NCI-H1092 treated with DMSO at 0.1 percent for 48 hours (cell line): ENCODE data around the gene PRKRIP1.
"Not testable (repeated sequence)": the region's sequence is repeated elsewhere in the genome, so short reads cannot be mapped to it uniquely, and the experiment has no call there.

Experiments
- DNase-seq: peaks from one replicate; lab custom pipeline; 2025; lab: John Stamatoyannopoulos, UW

Gene PRKRIP1

DNA sequence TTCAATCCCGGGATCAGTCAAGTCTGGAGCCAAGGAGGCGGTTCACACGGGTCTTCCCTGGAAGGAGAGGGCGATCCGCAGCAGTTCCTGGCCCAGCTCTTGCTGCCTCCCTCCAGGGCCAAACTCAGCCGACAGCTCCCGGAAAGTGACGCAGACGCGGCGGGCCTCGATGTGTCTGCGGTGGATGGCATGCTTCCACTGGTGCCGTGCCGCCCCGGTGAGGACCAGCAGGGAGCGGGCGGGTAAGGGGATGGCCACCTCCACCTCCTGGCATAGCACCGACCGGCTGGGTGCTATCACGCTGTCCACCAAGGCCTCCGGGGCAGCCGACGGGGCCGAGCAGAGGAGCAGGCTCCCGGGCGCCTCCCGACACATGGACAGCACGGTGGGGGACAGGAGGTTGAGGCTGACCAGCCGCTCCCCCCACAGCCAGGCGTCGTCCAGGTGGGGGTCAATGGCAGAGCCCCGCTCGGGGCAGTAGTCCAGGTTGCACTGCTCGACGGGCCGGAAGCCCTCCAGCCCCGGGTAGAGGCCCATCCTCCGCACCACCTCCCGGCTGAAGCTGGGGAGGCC lies 61.3 kb downstream of the PRKRIP1 start:
- DNase-seq, result no peak

DNA sequence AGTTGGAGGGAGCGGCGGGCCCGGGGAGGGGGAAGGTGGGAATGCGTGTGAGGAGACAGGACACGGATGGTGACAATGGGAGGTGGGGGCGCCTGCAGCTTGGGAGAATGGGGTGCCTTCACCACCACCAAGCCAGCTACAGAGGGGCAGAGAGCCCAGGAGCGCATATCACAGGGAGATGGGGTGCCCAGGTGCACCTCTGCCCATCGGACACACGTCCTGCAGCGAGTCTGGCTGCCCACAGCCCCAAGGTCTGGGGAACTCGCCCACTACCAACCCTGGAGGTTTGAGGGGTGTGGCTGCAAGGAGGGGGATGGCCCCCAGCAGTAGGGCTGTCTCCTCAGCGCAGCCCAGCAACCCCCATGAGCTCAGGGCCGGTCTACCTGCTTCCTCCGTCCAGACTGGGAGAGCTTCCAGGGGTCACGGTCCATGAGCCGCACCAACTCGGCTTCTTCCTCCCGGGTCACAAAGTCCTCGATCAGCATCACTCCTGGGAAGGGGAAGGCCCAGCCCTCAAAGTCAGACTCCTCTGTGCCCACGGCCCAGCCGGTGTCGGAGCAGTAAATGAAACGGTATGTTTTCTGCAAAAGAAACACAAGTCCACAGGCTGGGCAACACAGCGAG lies 63.2 kb downstream of the PRKRIP1 start:
- DNase-seq, result no peak

DNA sequence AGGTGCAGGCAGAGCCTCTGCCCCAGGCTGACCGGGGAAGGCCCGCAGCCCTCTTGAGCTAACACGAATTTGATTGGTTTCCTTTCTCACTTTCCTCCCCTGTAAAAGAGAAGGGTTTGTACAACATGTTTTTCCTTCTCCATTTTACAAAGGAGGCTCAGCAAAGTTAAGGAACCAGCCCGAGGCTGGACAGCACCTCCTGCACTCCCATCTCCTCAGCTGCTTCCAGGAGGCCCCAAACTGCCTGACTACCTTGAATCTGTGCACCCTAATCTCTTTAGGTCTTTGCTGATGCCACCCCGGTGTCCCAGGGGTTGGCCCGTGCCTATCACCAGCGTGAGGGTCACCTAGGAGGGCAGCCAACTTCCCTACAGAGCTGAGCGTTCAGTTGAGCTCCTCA lies 64.3 kb downstream of the PRKRIP1 start:
- DNase-seq, result no peak

DNA sequence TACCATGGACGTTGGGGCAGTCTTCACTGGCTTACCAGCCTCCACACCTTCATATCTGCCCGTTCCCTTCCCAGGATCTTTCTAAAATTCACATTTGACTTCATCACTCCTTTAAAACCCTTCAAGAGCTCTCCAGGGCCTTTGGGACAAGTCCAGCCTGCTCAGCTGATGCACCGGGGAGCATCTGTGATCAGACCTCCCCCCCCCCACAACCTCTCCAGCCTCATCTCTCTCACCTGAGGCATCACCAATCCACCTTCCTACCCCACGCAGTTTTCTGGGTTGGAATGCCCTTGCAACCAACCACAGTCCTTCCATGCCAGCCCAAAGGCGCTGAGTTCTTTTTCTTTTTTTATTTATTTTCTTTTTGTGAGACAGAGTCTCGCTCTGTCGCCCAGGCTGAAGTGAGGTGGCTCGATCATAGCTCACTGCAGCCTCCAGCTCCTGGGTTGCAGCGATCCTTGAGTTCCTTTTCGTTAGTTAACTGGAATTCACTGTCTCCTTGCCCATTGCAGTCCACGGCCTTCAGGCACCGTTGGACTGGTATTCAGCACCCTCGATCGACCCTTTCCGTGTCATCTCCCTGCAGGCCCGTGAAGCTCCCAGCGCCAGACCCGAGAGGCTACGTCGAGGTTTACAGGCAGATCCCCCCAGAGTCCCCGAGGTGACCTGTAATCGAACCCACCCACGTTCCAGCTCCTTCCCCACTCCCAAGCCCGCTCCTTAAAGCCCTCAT lies 67.8 kb downstream of the PRKRIP1 start:
- no peak for DNase-seq

DNA sequence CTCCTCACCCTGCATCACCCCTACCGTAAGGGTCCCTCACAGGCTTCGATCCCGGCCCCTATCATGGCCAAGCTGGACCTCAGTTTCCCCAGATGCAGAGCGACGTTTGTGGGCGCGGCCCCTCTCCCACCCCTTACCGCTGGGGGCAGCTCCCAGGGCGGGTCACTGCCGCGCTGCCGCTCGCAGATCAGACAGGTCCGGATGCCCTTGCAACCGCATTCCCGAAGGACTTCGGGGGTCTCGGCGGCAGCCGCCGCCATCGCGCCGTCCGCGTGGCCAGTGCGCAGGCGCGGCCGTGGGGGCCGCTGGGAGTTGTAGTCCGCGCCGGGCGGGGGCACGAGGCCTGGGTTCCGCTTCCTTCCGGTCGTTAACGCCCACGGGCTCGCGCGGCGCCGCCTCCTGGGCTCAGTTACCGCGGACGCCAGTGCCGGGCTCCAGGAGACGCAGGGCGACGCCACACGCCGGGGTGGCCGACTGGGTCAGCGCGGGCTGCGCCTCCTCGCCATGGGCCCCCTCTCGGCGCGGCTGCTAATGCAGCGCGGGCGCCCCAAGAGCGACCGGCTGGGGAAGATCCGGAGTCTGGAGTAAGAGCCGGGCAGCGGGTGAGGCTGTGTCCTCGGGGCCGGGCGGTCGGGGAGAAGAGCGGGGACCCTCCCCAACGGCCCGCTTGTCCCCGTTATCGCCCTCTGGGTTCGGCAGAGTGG lies 68.6 kb downstream of the PRKRIP1 start, which contains the start of the genes ALKBH4 and LRWD1:
Gene ALKBH4 (minus strand): TSS at position 287 of the 704 bp plus-strand sequence. CDS start 27 bp downstream, at position 260.
Gene LRWD1 (plus strand): TSS at position 408 of the 704 bp plus-strand sequence. CDS start 97 bp downstream, at position 505.
- DNase-seq, result peak; percentile 93

DNA sequence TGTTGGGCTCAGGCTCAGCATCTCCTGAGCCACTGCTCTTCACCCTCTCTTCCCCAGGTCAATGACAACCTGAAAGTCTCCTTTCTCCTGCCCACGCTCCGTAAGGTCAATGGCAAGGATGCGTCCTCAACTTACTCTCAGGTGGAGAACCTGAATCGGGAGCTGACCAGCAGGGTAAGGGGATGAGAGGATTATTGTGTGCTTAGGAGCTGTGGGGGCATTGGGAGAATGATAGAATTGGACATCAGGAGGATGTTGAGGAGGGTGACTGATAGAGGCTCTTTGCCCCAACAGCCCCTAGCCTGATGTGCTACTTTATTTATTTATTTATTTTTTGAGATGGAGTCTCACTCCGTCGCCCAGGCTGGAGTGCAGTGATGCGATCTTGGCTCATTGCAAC lies 69.9 kb downstream of the PRKRIP1 start:
- DNase-seq, result no peak

DNA sequence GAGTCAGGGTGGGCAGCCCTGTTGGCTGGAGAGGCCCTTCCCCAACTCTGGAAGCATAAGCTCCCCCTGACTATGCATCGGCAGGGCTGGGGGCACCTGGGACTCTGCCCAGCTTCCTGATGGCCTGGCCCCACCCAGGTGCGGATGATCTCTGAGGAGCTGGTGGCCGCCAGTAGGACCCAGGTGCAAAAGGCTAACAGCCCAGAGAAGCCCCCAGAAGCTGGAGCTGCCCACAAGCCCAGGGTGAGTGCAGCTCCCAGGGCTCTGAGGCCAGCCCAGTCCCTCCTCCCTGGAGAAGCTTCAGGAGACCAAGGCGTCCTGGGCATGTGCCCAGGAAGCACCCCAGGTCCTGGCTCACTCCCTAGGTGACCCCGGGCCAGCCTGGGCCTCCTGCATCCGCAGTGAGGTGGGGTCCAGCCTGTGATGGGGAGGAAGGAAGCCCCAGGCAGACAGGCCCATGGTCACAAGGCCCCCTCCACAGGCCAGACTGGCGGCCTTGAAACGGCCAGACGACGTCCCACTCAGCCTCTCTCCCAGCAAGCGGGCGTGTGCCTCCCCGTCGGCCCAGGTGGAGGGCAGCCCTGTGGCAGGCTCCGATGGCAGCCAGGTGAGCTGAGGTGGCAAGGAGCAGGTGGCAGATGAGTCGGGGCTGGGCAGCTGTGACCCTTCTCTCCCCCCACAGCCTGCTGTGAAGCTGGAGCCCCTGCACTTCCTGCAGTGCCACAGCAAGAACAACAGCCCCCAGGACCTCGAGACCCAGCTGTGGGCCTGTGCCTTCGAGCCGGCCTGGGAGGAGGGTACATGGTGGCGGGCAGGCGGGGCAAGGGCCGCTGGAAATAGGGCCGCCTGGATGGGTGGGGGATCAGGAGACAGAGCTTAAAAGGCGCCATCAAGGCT lies 71.7 kb downstream of the PRKRIP1 start:
- DNase-seq, result no peak

DNA sequence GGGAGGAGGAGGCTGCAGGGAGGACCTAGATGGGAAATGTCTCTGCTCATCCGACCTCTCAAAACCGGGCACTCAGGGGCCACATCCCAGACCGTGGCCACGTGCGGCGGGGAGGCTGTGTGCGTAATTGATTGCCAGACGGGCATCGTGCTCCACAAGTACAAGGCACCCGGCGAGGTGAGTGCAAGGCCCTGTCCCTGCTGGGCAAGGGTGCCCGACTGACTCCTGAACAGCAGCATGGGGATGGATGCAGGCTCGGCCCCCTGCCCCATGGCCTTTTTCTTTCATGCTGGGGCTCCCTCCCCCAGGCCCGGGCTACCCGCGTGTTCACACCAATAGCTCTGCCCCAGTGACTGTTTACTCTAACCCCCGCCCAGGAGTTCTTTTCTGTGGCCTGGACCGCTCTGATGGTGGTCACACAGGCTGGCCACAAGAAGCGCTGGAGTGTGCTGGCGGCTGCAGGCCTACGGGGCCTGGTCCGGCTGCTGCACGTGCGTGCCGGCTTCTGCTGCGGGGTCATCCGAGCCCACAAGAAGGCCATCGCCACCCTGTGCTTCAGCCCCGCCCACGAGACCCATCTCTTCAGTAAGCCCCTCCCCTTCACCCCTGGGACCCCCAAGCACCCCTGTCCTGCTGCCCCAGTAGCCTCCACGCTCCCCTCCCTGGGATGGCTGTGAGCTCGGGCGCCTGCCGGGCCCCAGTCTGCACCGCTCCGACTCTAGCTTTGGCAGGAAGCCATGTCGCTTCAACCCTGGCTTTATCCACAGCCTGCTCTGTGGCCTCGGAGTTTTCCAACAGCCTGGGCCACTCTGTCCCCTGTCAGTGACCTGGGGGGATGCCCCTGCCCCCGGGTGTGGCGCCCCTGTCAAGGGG lies 72.6 kb downstream of the PRKRIP1 start:
- no peak for DNase-seq

DNA sequence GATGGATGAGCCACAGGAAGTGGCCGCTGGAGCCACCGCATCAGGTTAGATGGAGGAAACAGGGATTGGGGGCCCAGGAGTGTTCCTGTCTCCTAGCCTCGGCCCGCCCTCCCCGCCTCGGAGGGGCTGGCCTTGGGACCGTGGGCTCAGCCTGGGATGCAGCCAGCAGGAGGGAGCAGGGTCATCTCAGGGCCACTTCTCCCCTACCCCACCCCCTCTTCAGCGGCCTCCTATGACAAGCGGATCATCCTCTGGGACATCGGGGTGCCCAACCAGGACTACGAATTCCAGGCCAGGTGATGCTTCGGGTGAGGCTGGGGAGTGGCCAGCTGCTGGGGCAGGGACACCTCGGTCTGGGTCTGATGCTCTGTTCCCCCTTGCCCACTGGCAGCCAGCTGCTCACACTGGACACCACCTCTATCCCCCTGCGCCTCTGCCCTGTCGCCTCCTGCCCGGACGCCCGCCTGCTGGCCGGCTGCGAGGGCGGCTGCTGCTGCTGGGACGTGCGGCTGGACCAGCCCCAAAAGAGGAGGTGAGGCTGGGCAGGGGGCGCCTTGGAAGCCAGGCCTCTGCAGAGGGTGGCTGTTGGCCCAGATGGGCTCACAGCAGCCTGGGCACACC lies 73.3 kb downstream of the PRKRIP1 start:
- DNase-seq, result no peak

DNA sequence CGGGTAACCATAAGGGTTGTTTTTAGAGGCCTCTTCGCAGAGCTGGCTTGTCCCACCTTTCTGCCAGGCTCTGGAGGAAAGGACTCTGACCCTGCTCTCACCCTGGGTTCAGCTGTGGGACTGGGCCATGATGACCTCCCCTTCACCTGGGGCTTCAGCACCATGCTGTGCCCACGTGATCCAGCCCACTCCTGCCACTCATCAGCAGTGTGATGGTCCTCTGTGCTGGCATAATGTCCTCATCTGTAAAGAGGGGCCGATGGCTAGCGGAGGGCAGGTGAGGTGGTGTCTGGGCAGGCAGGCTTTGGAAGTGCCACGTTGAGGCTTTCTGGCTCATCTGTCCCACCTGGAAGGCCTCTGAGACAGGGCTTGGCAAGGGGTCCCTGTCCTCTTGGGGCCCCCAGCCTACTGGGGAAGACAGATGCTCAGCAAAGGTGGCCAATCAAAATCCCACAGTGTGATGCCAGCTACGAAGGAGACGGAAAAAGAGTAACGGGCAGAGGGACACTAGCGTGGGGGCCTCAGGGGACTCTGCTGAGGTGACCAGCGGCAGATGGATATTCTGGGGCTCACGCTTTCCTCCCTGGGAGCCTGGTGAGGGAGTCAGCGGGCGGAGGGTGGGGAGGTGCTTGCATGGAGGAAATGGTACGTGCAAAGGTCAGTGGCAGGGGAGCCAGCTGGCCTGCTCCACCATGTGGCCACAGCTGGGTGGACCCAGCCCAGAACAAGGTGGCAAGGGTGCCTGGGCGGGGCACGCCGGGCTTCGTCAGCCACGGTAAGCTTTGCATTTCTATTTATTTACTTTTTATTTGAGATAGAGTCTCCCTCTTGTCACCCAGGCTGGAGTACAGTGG lies 74.0 kb downstream of the PRKRIP1 start:
- DNase-seq, result no peak

DNA sequence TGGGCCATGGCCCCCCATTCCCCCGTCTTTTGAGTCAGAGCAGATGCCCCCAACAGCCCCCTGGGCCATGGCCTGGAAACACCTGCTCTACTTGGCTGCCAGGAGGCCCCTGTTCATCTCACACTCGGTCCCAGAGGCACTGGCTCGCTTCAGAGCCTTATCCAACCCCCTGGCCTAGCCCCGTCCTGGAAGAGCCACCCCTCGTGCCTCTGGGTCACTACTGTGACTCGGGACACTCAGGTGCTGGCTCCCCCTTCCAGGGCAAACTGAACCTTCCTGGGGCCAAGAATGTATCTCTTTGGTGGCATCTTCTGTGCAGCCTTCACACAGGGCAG lies 75.6 kb downstream of the PRKRIP1 start:
- DNase-seq, result no peak

DNA sequence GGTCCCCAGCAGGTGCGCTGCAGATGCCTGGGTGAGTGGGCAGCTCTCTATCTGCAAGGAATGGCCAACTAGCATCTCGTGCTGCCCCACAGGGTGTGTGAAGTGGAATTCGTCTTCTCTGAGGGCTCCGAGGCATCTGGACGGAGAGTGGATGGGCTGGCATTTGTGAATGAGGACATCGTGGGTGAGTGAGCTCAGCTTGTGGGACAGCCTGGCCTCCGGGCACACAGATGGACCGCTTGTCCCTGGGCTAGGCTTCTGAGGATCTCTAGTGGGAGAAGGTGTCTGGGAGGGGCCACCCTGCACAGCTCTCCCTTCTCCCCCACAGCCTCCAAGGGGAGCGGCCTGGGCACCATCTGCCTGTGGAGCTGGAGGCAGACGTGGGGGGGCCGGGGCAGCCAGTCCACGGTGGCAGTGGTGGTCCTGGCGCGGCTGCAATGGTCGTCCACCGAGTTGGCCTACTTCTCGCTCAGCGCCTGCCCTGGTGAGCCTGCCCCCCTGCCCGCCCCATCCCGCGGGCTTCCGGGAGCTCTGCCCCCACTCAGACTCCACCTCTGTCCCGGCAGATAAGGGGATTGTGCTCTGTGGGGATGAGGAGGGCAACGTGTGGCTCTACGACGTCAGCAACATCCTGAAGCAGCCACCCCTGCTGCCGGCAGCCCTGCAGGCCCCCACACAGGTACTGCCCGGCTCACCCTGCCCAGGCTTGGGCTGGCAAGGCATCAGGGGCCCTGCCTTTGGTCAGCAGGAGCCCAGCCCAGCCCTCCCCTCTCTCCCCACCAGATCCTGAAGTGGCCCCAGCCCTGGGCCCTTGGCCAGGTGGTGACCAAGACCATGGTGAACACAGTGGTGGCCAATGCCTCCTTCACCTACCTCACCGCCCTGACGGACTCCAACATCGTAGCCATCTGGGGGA lies 76.2 kb downstream of the PRKRIP1 start:
- no peak for DNase-seq

DNA sequence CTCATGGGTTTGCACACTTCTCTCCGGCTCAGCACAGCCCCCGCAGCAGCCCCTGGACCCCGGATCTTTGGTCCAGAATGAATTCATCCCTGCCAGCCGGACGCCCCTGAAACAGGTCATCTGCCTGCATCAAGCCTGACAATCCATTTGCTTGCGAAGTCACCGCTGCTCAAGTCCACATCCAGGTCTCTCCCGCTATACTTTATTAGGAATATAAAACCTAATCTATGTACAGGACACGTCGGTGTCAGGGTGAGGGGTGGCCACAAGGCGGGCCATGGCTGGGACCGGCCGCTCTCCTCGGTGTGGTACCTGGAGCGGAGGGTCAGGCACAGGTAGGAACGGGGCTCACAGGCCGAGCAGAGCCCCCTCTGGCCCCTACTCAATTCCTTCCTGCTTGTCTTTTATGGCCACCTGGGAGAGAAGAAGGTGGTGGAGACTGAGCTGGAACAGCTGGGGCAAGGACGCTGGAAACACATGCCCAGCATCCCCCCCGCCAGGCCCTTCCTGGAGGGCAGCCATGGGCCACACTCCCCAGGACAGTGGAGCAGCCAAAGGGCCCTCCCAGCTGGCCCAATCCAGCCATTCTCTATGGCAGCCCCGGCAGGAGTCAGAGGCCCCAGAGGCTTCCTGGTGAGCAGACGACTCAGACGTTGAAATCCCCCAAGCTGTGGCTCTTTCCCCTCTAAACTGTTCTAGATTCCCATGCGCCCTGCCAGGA lies 77.3 kb downstream of the PRKRIP1 start:
- DNase-seq, result no peak

DNA sequence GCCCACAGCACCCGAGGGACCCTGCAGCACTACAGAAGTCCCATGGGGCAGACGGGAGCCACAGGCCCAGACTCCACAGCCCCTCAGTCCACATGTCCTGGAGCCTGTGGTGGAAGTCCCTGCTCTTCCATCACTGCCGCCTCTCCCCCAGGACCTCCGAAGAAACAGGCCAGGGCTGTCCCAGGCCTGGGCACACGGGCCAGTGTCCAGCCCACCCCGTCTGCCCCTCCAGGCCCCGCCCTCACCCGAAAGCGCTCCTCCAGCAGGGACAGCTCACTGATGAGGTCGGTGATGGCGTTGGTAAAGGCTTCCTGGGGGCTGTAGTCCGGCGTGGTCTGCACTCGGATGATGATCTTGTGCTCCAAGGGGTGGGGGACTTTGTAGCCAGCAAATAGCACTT lies 78.0 kb downstream of the PRKRIP1 start:
- not testable (repeated sequence) for DNase-seq

DNA sequence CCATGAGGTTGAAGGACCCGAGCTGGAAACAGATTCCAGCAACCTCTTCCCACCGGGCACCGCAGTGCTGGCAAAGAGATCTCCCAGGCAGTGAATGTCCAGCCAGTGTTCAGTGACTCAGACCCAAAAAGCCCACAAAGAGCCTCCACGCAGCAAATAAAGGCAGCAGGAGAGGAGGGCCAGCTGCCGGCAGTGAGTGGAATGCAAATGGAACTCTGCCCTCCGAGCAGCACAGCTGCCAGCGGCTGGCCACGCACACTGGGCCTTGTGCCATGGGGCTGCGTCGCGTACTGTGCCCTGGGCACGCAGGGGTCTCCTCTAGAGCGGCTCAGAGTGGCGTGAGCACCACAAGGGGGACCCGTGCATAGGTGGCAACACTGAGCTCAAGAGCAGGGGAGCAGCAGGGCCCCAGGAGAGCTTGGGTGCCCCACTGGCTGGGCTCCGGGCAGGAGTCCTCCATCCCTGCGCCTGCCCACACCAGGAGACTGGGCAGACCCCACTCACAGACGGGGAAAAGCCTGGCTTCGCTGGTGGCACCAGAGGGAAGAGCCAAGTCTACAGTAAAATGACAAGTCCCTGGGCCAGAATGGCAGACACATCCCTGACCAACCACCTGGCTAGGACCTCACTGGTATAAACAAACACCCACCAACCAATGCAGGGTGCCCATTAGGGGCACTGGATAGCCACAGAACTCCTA lies 78.7 kb downstream of the PRKRIP1 start:
- not testable (repeated sequence) for DNase-seq
